ENCODE results near the gene PLP2. TPM values are rescaled to one million over a fixed set of nuclear protein-coding genes. Genes with fewer than 3 reads are reported as not detected.

PLP2 gene
- total RNA-seq, 3 donors from 2014 or later, result 96.1 to 152 (median 137) TPM

- Histone ChIP-seq H3K4me1 (ENCODE audit: low read depth) (no peaks in the 10 kb centered on the region), H3K9me3 (no peaks in the 10 kb centered on the region), H3K36me3 (ENCODE audit: low read depth) (no peaks in the 10 kb centered on the region), H3K4me3 (no peak overlapping the region)
- DNase-seq (peak in 2 of 3 donors; percentile 52 to 62), ATAC-seq (no peak)
- intact Hi-C loops (cut with DNase I, micrococcal nuclease), result no loop called here
- TF ChIP-seq, protein P1, sequence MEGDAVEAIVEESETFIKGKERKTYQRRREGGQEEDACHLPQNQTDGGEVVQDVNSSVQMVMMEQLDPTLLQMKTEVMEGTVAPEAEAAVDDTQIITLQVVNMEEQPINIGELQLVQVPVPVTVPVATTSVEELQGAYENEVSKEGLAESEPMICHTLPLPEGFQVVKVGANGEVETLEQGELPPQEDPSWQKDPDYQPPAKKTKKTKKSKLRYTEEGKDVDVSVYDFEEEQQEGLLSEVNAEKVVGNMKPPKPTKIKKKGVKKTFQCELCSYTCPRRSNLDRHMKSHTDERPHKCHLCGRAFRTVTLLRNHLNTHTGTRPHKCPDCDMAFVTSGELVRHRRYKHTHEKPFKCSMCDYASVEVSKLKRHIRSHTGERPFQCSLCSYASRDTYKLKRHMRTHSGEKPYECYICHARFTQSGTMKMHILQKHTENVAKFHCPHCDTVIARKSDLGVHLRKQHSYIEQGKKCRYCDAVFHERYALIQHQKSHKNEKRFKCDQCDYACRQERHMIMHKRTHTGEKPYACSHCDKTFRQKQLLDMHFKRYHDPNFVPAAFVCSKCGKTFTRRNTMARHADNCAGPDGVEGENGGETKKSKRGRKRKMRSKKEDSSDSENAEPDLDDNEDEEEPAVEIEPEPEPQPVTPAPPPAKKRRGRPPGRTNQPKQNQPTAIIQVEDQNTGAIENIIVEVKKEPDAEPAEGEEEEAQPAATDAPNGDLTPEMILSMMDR (IDR thresholded peaks at IDR 0.05), result no peak
These were observed 12.1 kb downstream of the PLP2 start for GRCh38 chrX:49183701-49184281.

GRCh38 chrX:49184294-49185281 is 12.9 kb downstream of the PLP2 start:
- intact Hi-C loops (cut with DNase I, micrococcal nuclease), result no loop called here
- Histone ChIP-seq H3K36me3 (ENCODE audit: low read depth) (no peaks in the 10 kb centered on the region), H3K4me1 (ENCODE audit: low read depth) (no peaks in the 10 kb centered on the region), H3K4me3 (no peak overlapping the region), H3K9me3 (no peaks in the 10 kb centered on the region)
- ATAC-seq (peak; percentile 88), DNase-seq (peak; percentile 93 to 97 (median 95))
- TF ChIP-seq, protein P1 (IDR thresholded peaks at IDR 0.05), result no peak

DNA sequence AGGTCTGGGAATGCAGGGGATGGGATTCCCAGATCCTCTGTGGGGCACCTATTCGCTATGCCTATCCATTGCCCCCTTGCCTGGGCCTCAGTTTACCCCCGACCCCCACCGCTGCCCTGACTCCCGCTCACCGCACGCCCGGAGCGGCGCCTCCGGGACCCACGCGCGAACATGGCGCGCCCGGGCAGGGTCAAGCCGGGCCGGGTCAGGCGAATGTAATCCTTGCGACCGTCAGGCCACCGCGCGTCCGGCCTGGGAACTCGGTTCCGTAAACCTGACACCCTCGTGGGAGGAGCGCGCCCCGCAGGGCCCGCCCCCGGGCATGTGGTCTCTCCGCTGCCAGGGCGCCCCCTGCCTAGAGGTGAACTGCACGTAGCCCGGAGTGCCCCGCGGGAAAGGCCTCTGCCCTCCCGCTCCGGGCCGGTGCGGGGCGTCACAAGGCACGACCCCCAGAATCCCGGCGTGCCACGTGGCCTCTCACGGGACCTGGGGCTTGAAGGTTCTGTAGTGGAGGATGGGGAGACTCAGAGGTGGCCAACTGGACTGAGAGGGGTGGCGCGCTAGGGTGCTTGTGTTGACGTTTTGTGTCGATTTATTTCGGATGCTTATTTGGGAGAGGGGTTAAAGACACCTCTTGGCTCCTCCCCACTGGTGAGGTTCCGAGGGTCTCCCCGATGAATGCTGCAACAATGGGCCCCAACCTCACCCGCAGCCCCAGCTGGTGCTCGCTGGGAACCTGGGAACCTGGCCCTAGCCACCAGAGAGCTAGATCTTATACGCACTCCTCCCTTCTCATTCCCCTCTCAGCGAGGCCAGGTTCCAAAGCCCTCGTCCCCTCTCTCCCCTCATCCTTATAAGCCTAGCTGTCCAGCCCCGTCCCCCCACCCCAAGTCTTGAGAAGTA is 14.7 kb downstream of the PLP2 start, which contains the start of gene PRICKLE3:
Gene PRICKLE3 (minus strand): TSS at position 249 of the 903 bp plus-strand sequence. CDS start 76 bp downstream, at position 173.
- no peaks in the 10 kb centered on the region for H3K4me1 ChIP-seq (ENCODE audit: low read depth)
- H3K9me3 ChIP-seq, result no peaks in the 10 kb centered on the region
- ATAC-seq, result peak; percentile 45
- peak within 1 kb of the TSS; percentile 11 for H3K4me3 ChIP-seq
- peak; percentile 89 to 91 (median 89) for DNase-seq
- intact Hi-C loops (cut with DNase I, micrococcal nuclease), result no loop called here
- H3K36me3 ChIP-seq (ENCODE audit: low read depth), result no peaks in the 10 kb centered on the region
- TF ChIP-seq, protein P1 (IDR thresholded peaks at IDR 0.05), result no peak

DNA sequence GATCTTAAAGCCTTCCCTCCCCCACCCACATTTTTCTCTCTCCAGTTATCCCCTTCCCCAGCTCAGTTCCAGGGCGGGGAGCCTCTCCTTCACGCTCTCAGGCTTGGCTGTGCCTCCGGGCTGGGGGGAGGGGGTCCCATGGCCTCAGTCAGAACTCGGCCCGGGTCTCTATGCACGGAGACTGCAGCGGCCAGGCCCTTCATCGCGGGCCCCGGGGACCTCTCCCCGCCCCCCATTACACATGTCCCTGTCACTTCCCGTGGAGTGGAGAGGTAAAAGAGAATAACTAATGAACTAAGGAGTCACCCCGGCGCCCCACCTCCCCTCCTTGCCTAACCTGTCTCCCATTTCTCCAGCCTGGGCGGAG is 15.3 kb downstream of the PLP2 start:
- Histone ChIP-seq H3K9me3 (no peaks in the 10 kb centered on the region), H3K4me3 (no peak overlapping the region), H3K36me3 (ENCODE audit: low read depth) (no peaks in the 10 kb centered on the region), H3K4me1 (ENCODE audit: low read depth) (no peaks in the 10 kb centered on the region)
- TF ChIP-seq, protein P1 (IDR thresholded peaks at IDR 0.05), result no peak
- ATAC-seq (no peak), DNase-seq (peak in 1 of 3 donors; percentile 60)
- intact Hi-C loops (cut with DNase I, micrococcal nuclease), result no loop called here

GRCh38 chrX:49187526-49187925 is 15.8 kb downstream of the PLP2 start:
- H3K4me3 ChIP-seq, result no peak overlapping the region
- H3K9me3 ChIP-seq, result no peaks in the 10 kb centered on the region
- TF ChIP-seq, protein P1 (IDR thresholded peaks at IDR 0.05), result no peak
- ATAC-seq, result no peak
- H3K36me3 ChIP-seq (ENCODE audit: low read depth), result no peaks in the 10 kb centered on the region
- no peaks in the 10 kb centered on the region for H3K4me1 ChIP-seq (ENCODE audit: low read depth)
- DNase-seq, result peak in 1 of 3 donors; percentile 45
- intact Hi-C loops (cut with DNase I, micrococcal nuclease), result no loop called here

Data from mucosa of descending colon (tissue), 3 donors.